ENCODE data around the gene PLXND1. TPM values are rescaled to one million over a fixed set of nuclear protein-coding genes. Genes with fewer than 3 reads are reported as not detected.

The PLXND1 gene
- total and polyA plus RNA-seq, 2 donors (not counting 1 experiment from before 2014, with no cell fraction given) = 89.6 to 109 TPM

GRCh38 chr3:129561619-129562248 lies 44.7 kb downstream of the PLXND1 start:
- peak overlapping the region; percentile 70 for H3K27ac ChIP-seq (ENCODE audit: insufficient read depth, low read length)
- peaks cover 36% of the 10 kb centered on the region for H3K36me3 ChIP-seq (ENCODE audit: control insufficient read depth, insufficient read depth, low read length)
- peaks cover 42% of the 10 kb centered on the region for H3K4me1 ChIP-seq (ENCODE audit: control insufficient read depth, extremely low read depth, insufficient read depth, low read length)
- H3K4me2 ChIP-seq (ENCODE audit: extremely low read depth, insufficient read depth, low read length) = peak overlapping the region; percentile 81
- H3K9ac ChIP-seq (ENCODE audit: insufficient read depth, low read length) = peak overlapping the region; percentile 24
- H3K9me3 ChIP-seq (ENCODE audit: control insufficient read depth, insufficient read depth, low read depth, low read length) = no peaks in the 10 kb centered on the region
- TF ChIP-seq, protein P1, sequence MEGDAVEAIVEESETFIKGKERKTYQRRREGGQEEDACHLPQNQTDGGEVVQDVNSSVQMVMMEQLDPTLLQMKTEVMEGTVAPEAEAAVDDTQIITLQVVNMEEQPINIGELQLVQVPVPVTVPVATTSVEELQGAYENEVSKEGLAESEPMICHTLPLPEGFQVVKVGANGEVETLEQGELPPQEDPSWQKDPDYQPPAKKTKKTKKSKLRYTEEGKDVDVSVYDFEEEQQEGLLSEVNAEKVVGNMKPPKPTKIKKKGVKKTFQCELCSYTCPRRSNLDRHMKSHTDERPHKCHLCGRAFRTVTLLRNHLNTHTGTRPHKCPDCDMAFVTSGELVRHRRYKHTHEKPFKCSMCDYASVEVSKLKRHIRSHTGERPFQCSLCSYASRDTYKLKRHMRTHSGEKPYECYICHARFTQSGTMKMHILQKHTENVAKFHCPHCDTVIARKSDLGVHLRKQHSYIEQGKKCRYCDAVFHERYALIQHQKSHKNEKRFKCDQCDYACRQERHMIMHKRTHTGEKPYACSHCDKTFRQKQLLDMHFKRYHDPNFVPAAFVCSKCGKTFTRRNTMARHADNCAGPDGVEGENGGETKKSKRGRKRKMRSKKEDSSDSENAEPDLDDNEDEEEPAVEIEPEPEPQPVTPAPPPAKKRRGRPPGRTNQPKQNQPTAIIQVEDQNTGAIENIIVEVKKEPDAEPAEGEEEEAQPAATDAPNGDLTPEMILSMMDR (conservative IDR thresholded peaks at IDR 0.05 in 1 of 2, IDR thresholded peaks at IDR 0.05 in 1 of 2; ENCODE audit: low read depth in 1 of 2, low read length in 2 of 2) = no peak
- TF ChIP-seq EZH2 (IDR thresholded peaks at IDR 0.05; ENCODE audit: low read length, missing control alignments) = no peak
- H4K20me1 ChIP-seq (ENCODE audit: control insufficient read depth, extremely low read depth, insufficient read depth, low read length) = no peaks in the 10 kb centered on the region
- H2AFZ ChIP-seq (ENCODE audit: low read length) = no peak overlapping the region
- no peak overlapping the region for H3K4me3 ChIP-seq (replicated peaks in 1 of 4; ENCODE audit: control extremely low read depth in 1 of 4, insufficient read depth in 1 of 4, low read depth in 3 of 4, low read length in 4 of 4)
- no peaks in the 10 kb centered on the region for H3K27me3 ChIP-seq (ENCODE audit: control insufficient read depth, insufficient read depth, low read length)
- no peak for DNase-seq (ENCODE audit: low read depth in 2 of 2)
- H3K79me2 ChIP-seq (ENCODE audit: control insufficient read depth, insufficient read depth, low read length) = peaks cover 9% of the 10 kb centered on the region

- Histone ChIP-seq H2AFZ (ENCODE audit: low read length) (peak overlapping the region; percentile 31), H3K36me3 (ENCODE audit: control insufficient read depth, insufficient read depth, low read length) (peaks cover 43% of the 10 kb centered on the region), H3K27ac (ENCODE audit: insufficient read depth, low read length) (peak overlapping the region; percentile 70), H4K20me1 (ENCODE audit: control insufficient read depth, extremely low read depth, insufficient read depth, low read length) (no peaks in the 10 kb centered on the region), H3K4me3 (replicated peaks in 1 of 4; ENCODE audit: control extremely low read depth in 1 of 4, insufficient read depth in 1 of 4, low read depth in 3 of 4, low read length in 4 of 4) (peak overlapping the region; percentile 24 to 44 (median 34)), H3K4me2 (ENCODE audit: extremely low read depth, insufficient read depth, low read length) (peak overlapping the region; percentile 81), H3K4me1 (ENCODE audit: control insufficient read depth, extremely low read depth, insufficient read depth, low read length) (peaks cover 42% of the 10 kb centered on the region), H3K79me2 (ENCODE audit: control insufficient read depth, insufficient read depth, low read length) (peaks cover 9% of the 10 kb centered on the region), H3K27me3 (ENCODE audit: control insufficient read depth, insufficient read depth, low read length) (no peaks in the 10 kb centered on the region), H3K9me3 (ENCODE audit: control insufficient read depth, insufficient read depth, low read depth, low read length) (no peaks in the 10 kb centered on the region), H3K9ac (ENCODE audit: insufficient read depth, low read length) (peak overlapping the region; percentile 58)
- TF ChIP-seq, protein P1 (conservative IDR thresholded peaks at IDR 0.05 in 1 of 2, IDR thresholded peaks at IDR 0.05 in 1 of 2; ENCODE audit: low read depth in 1 of 2, low read length in 2 of 2) = no peak
- no peak for TF ChIP-seq EZH2 (IDR thresholded peaks at IDR 0.05; ENCODE audit: low read length, missing control alignments)
- peak; percentile 74 to 93 for DNase-seq (ENCODE audit: low read depth in 2 of 2)
These were observed 45.4 kb downstream of the PLXND1 start for GRCh38 chr3:129560911-129561594.

GRCh38 chr3:129560269-129560787 lies 46.1 kb downstream of the PLXND1 start:
- Histone ChIP-seq H2AFZ (ENCODE audit: low read length) (no peak overlapping the region), H3K9me3 (ENCODE audit: control insufficient read depth, insufficient read depth, low read depth, low read length) (no peaks in the 10 kb centered on the region), H4K20me1 (ENCODE audit: control insufficient read depth, extremely low read depth, insufficient read depth, low read length) (no peaks in the 10 kb centered on the region), H3K9ac (ENCODE audit: insufficient read depth, low read length) (peak overlapping the region; percentile 58), H3K4me1 (ENCODE audit: control insufficient read depth, extremely low read depth, insufficient read depth, low read length) (peaks cover 42% of the 10 kb centered on the region), H3K36me3 (ENCODE audit: control insufficient read depth, insufficient read depth, low read length) (peaks cover 41% of the 10 kb centered on the region), H3K27me3 (ENCODE audit: control insufficient read depth, insufficient read depth, low read length) (no peaks in the 10 kb centered on the region), H3K79me2 (ENCODE audit: control insufficient read depth, insufficient read depth, low read length) (peaks cover 9% of the 10 kb centered on the region), H3K27ac (ENCODE audit: insufficient read depth, low read length) (peak overlapping the region; percentile 70), H3K4me2 (ENCODE audit: extremely low read depth, insufficient read depth, low read length) (peak overlapping the region; percentile 81), H3K4me3 (replicated peaks in 1 of 4; ENCODE audit: control extremely low read depth in 1 of 4, insufficient read depth in 1 of 4, low read depth in 3 of 4, low read length in 4 of 4) (peak overlapping the region; percentile 24 to 44 (median 34))
- peak; percentile 23 to 86 for DNase-seq (ENCODE audit: low read depth in 2 of 2)
- no peak for TF ChIP-seq EZH2 (IDR thresholded peaks at IDR 0.05; ENCODE audit: low read length, missing control alignments)
- TF ChIP-seq, protein P1 (conservative IDR thresholded peaks at IDR 0.05 in 1 of 2, IDR thresholded peaks at IDR 0.05 in 1 of 2; ENCODE audit: low read depth in 1 of 2, low read length in 2 of 2) = no peak

All from fibroblast of lung (primary cell).